SK-N-MC (cell line): ENCODE data around the gene DGKB.

Experiments used
- EZH2 ChIP-seq: fragments of 200-600 bp; sonication (generic); IDR thresholded peaks from one replicate; pipeline ENCODE4 v1.6.1; 2017; ENCODE audit warnings: antibody characterized with exemption
- FOXP2 ChIP-seq: optimal IDR thresholded peaks from 2 replicates; pipeline ENCODE3; 2011; ENCODE audit warnings: mild to moderate bottlenecking, moderate library complexity; ENCODE audit not compliant: insufficient read depth; ENCODE audit errors: extremely low read length, control extremely low read depth
- POLR2AphosphoS5 ChIP-seq: IDR thresholded peaks from 2 replicates; pipeline ENCODE4 v1.6.1; 2012; ENCODE audit warnings: mild to moderate bottlenecking, low read depth, low read length, borderline replicate concordance

DNA sequence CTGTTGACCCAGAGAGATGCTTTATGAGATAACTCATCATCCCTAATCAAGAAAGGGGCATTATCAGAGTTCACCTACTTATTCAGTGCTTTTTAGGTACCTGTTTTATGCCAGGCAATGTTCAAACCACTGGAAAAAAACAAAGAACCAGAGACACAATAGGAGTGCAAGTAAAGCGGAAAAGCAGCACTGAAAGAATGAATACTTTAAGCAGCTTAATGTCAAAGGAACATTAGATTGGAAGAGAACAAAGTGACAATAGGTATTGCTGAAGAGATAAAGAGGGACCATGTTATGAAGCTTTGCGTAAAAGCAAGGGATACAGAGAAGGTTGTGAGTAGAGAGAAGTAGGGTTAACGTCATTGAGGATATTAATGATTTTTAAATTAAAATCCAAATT, 11.3 kb downstream of the DGKB start:
- TF ChIP-seq EZH2 (no peak), POLR2AphosphoS5 (no peak), FOXP2 (no peak)
